ENCODE measurements around the gene DNAH9.

Gene DNAH9

GRCh38 chr17:11651089-11651488 is 52.8 kb downstream of the DNAH9 start:
- no peak for DNase-seq (ENCODE audit: low spot score)

GRCh38 chr17:11668618-11669017 is 70.3 kb downstream of the DNAH9 start:
- no peak for DNase-seq (ENCODE audit: low spot score)

DNA sequence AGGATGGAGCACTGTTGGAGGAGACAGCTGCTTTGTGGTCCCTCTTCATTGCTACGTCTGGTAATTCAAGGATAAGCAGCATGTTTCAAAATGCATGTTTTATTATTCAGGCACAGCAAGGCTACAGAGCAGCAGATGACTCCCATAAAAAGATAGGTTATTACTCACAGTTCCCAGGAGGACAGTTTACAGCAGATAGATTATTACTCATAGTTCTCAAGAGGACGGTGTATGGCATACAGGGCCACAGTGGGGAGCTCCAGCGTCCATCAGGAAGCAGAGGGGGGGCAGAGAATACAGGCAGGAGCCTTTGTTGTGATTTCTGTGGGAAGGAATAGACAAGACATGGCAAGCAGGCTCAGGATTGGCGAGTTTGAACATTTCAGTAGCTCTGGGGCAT is 72.9 kb downstream of the DNAH9 start:
- DNase-seq (ENCODE audit: low spot score), result no peak

- DNase-seq (ENCODE audit: low spot score), result no peak
Observed at GRCh38 chr17:11682646-11683045, 84.4 kb downstream of the DNAH9 start.

GRCh38 chr17:11690681-11691080 is 92.4 kb downstream of the DNAH9 start:
- DNase-seq (ENCODE audit: low spot score), result no peak

GRCh38 chr17:11692688-11693087 is 94.4 kb downstream of the DNAH9 start:
- no peak for DNase-seq (ENCODE audit: low spot score)

DNA sequence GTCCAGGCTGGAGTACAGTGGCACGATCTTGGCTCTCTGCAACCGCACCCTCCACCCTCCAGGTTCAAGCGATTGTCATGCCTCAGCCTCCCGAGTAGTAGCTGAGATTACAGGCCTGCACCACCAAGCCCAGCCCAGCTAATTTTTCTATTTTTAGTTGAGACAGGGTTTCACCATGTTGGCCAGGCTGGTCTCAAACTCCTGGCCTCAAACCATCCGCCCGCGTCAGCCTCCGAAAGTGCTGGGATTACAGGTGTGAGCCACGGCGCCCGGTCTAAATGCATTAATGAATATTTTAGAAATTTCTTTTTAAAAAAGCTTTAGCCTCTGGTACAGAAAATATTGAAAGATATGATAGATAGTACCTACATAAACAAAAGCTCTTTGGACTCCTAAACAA is 95.0 kb downstream of the DNAH9 start:
- DNase-seq (ENCODE audit: low spot score), result no peak

DNA sequence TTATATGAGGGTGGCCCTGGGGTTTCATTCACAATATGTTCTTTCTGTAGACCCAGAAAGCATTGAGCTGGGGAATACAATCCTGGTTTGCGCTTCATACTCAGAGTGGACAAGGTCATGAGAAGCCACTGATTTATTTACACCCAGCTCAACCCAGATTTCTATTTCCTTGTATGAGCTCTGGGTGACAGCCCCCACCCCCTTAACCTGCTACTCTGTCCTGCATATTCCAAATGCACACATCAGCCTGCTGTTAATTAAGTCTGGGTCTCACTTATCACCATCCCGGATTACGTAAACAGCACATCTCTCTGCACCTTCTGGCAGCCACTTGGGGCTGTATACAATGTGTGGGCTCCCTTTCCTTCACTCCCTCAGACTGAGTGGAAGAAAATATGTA is 102.4 kb downstream of the DNAH9 start:
- DNase-seq (ENCODE audit: low spot score), result no peak

DNA sequence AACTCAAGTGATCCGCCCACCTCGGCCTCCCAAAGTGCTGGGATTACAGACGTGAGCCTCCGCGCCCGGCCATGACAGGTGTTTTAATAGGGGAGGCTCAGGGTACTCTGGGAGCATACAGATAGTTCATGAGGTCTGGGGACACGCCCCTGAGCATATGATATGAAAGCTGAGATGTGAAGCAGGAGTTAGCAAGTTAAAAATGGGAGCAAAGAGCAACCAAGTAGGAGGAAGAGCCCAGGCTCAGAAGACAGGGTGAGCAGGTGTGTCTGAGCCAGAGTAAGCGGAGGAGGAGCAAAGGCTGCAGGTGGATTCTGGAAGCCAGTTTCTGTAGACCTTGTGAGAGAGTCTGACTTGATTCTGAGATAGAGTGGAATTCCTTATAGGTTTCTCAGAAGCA is 103.6 kb downstream of the DNAH9 start:
- DNase-seq (ENCODE audit: low spot score), result no peak

GRCh38 chr17:11704041-11704440 is 105.8 kb downstream of the DNAH9 start:
- no peak for DNase-seq (ENCODE audit: low spot score)

DNA sequence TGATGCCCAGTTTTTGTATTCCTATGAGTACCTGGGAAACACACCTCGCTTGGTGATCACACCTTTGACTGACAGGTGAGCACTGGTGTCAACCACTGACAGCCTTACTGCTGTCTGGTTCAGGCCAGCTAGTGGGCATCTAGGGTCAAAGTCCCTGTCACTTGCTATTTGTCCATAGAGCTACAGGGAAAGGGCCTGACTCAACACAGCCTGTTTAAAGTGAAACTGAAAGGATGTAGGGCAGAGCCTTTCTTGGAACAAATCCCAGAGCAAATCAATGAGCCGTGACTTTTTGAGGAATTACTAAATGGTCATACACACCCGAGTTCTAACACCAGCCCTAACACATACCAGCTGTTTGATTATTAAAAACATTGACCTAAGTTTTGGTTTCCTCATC is 106.8 kb downstream of the DNAH9 start:
- DNase-seq (ENCODE audit: low spot score), result no peak

DNA sequence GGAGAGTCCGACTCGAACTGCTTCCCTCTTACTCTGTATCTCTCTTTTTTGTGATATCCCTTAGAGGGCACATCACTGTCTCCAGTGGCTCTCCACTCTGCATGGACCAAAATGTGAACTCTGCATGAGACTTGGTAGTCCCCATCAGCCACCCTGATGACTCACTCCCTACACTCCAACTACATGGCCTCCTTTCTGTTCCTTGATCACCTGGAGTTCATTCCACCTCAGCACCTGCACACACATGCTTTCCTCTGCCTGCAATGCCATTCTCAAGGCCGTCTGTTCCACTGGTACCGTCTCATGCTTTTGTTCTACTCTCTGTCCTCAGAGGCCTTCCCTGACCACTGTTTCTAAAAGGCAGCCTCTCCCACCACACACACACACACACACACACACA is 109.3 kb downstream of the DNAH9 start:
- DNase-seq (ENCODE audit: low spot score), result no peak

- no peak for DNase-seq (ENCODE audit: low spot score)
Observed at GRCh38 chr17:11712456-11712855, 114.2 kb downstream of the DNAH9 start.

DNA sequence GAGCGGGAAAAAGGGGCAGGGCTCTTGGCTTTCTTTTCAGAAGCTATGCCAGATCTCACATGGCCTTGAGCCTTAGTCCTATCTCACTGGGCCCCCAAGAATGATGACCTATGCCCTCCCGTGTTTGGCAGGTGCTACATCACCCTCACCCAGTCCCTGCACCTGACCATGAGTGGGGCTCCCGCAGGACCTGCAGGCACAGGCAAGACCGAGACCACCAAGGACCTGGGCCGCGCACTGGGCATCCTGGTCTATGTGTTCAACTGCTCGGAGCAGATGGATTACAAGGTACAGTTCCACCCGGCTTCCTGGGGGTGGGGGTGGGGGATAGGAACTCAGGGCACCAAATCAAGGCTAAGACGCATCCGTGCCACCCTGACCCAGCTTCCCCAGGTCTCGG is 120.9 kb downstream of the DNAH9 start:
- DNase-seq (ENCODE audit: low spot score), result no peak

DNA sequence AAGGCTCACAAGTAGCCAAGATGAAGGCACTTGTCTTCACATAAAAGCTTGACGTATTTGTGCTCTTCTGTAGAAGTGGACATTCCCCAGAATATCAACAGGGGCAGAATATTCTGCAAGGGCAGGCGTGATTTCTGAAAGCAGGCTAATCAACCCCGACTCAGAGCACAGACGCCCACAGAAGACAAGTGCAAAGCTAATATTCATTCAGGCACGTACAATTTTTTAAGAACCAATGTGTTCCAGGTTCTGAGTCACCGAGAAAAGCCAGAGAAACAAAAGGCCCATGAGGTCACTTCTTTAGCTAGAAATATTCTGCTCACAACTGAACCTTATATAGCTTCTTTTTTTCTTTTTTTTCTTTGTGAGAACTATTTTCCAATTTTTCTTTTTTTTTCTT is 121.6 kb downstream of the DNAH9 start:
- DNase-seq (ENCODE audit: low spot score), result no peak

GRCh38 chr17:11720816-11721215 is 122.5 kb downstream of the DNAH9 start:
- no peak for DNase-seq (ENCODE audit: low spot score)

GRCh38 chr17:11730747-11731146 is 132.5 kb downstream of the DNAH9 start:
- no peak for DNase-seq (ENCODE audit: low spot score)

- DNase-seq (ENCODE audit: low spot score), result no peak
Observed at GRCh38 chr17:11736613-11737312, 138.5 kb downstream of the DNAH9 start.

DNA sequence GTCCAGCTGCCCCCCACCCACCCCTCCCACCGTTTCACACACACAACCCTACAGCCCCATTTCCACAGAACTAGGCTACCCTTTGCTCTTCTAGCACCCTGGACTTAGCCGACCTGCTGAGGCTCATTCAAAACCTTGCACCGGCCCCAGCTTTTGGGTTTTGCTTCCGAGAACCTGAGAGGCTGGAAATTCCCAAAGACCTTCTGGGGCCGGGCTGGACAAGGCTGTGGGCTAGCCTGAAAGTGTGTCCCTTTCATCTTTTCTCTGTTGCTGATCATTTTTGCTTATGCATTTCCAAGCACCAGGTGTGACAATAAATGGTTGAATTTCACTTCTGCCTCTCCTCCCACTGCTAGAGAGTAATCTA is 139.0 kb downstream of the DNAH9 start:
- DNase-seq (ENCODE audit: low spot score), result no peak

DNA sequence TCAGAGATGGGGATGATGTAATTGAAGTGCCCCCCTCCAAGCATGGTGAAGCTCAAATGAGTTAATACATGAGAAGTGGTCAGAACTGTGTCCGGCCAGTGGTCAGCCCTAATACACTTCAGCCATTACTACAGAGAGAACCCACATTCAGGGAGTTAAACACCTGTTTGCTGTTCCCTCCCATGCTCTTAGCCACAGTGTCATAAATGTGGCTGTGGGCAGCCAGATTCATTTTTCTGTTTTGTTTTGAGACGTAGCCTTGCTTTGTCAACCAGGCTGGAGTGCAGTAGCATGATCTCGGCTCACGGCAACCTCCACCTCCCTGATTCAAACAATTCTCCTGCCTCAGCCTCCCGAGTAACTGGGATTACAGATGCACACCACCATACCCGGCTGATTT is 139.9 kb downstream of the DNAH9 start:
- DNase-seq (ENCODE audit: low spot score), result no peak

- no peak for DNase-seq (ENCODE audit: low spot score)
Observed at GRCh38 chr17:11739351-11739750, 141.1 kb downstream of the DNAH9 start.

DNA sequence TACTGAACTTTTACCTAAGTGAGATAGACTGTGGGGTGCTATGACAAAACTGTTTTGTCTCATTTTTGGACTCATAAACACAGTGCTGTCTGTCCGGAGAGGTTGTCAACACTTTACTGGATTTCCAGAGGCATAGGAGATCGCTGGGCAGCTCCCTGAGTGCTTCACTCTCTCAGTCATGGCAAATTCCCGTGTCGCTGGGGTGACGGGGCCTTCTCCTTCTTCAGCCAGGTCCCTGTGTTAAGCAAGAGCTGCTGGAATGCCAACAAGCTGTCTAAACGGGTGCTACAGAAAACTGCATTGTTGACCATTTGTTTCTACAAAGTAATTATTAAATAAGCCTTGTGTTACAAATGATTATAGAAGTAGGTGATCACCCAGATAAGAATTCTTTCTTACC is 141.6 kb downstream of the DNAH9 start:
- DNase-seq (ENCODE audit: low spot score), result no peak

- no peak for DNase-seq (ENCODE audit: low spot score)
Observed at GRCh38 chr17:11742886-11743285, 144.6 kb downstream of the DNAH9 start.

- DNase-seq (ENCODE audit: low spot score), result no peak
Observed at GRCh38 chr17:11744696-11745095, 146.4 kb downstream of the DNAH9 start.

DNA sequence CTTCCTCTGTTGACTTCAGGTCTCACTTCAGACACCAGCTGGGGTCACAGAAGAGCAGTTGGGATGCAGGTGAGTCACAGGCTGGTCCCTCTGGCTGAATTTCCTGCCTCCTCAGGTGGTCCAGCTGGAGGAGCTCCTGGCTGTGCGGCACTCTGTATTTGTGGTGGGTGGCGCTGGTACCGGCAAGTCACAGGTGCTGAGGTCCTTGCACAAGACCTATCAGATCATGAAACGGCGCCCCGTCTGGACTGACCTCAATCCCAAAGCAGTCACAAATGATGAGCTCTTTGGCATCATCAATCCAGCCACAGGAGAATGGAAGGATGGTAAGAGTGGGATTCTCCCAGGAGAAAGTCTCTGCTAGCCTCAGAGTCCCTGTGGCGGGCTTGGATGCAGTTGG is 149.2 kb downstream of the DNAH9 start:
- no peak for DNase-seq (ENCODE audit: low spot score)
